GM19452 (cell line): ENCODE measurements around the gene FOXO3.
"Not testable (repeated sequence)": the region's sequence is repeated elsewhere in the genome, so short reads cannot be mapped to it uniquely, and the experiment has no call there.

ENCODE experiments used
- ATAC-seq: cut with Tn5 transposase; IDR thresholded peaks from one replicate; pipeline ENCODE4 v1.9.1; 2021; ENCODE audit not compliant: unreplicated experiment

The FOXO3 gene

DNA sequence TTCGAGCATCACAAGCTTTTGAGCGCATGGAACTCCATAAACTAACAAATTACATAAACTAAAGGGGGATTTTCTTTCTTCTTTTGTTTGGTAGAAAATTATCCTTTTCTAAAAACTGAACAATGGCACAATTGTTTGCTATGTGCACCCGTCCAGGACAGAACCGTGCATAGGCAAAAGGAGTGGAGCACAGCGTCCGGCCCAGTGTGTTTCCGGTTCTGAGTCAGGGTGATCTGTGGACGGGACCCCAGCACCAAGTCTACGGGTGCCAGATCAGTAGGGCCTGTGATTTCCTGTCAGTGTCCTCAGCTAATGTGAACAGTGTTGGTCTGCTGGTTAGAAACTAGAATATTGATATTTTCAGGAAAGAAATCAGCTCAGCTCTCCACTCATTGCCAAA is 119.6 kb downstream of the FOXO3 start:
- ATAC-seq, result not testable (repeated sequence)

DNA sequence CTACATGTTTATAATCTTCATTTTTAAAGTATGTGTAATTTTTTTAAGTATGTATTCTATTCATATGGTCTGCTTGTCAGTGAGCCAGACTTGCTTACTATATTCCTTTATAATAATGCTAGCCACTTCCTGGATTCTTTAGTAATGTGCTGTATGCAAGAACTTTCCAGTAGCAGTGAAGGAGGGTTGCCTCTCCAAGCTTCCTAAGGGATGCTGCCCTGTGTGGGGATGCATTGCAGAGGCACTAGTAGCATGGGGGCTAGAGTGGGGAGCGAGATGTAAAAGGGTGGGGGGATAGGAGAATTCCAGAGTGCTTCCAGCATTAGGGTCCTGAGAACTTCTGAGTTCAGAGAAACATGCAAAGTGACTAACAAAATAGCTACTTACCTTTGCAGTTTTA is 121.0 kb downstream of the FOXO3 start:
- ATAC-seq, result not testable (repeated sequence)

- not testable (repeated sequence) for ATAC-seq
Measured at GRCh38 chr6:108682383-108683119, 121.8 kb downstream of the FOXO3 start.

- ATAC-seq, result not testable (repeated sequence)
Measured at GRCh38 chr6:108683976-108684375, 123.3 kb downstream of the FOXO3 start.

DNA sequence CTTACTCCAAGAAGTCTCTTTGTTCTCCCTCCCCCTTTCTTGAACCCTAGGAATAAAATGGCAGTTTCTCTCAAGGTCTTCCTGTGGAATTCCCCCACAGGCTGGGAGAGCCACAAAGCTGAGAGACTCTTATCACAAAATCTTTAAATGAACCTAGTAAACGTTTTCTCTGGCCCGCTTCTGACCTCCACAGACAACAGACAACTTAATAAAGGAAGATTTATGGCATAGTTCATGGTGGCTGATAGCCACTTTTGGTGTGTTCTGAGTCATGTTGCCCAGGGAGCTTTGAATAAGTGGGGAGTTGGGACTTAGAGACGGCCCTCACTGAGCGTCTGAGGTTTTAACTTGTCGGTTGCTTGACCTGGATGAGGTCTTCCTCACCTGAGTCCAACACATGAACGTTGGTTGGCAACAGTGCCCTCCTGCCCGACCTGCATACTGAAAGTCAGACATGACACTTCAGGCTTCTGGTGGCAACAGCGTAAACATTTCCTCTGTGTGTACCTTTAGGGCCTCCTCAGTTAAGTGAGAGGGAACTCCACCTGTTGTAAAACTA is 124.1 kb downstream of the FOXO3 start:
- no peak for ATAC-seq

- ATAC-seq, result no peak
Measured at GRCh38 chr6:108685970-108686369, 125.3 kb downstream of the FOXO3 start.

- no peak for ATAC-seq
Measured at GRCh38 chr6:108686896-108687295, 126.2 kb downstream of the FOXO3 start.

GRCh38 chr6:108687921-108688320 is 127.2 kb downstream of the FOXO3 start:
- no peak for ATAC-seq

GRCh38 chr6:108689272-108690161 is 128.8 kb downstream of the FOXO3 start:
- no peak for ATAC-seq

- ATAC-seq, result no peak
Measured at GRCh38 chr6:108690326-108691049, 129.8 kb downstream of the FOXO3 start.

DNA sequence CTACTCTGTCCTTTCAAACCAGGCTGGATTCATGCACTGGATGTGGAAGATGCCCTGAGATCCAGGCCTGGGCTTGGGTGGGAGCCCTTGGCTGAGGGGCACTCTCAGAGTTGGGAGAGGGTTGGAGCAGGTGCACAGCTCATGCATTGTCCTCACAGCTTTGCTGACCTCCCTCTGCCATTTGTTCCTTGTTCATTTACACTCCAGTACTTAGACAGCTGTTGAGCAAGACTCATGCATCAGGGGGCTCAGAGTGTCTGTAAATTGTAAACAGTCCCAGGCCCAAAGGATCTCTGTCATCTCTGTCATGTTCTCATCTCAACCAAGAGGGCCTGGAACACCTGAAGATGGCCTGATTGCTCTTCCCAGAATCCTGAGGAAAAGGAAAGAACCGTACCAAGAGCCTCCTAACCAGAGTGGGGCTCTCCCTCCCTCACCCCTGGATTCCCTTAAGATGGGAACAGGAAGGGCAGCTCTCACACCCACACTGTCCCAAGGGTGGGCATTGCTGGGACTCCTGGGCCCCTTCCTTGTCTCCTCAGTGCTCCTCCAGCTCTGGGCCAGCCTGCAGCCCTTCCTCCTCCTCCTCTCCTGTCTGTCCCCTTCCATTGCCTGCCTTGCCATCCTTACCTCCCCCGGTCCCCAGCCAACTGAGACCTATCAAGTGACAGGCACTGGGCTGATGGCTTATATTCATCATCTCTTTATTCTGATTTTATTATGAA is 132.9 kb downstream of the FOXO3 start:
- ATAC-seq, result no peak

- ATAC-seq, result no peak
Measured at GRCh38 chr6:108694816-108695215, 134.1 kb downstream of the FOXO3 start.

DNA sequence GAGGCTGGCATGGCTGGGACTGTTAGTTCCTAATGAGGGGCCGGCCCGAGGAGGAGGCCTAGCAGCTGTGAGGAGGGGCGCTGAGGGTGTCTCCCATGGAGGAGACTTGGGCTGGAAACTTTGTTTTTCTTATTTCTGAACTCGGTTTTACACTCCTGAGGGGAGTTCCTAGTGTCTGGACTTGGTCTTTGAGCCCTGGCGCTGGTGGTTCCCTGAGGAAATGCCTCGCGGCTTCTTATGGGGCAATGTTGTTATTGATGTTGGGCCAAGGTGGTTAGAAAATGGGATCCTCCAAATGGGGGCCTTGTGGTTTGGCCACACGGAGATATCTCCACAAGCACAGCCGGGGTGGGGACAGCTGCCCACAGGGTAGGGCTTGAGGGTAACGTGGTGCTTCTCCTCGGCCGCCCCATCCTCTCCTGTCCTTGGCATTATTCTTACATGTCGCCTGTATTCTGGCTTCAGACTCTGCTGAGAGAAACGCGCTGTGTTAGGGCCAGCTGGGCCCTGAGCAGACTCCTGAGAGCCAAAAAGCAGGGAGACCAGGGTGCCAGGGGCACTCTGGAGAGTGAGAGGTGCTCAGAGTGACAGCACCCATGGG is 136.9 kb downstream of the FOXO3 start:
- ATAC-seq, result no peak

DNA sequence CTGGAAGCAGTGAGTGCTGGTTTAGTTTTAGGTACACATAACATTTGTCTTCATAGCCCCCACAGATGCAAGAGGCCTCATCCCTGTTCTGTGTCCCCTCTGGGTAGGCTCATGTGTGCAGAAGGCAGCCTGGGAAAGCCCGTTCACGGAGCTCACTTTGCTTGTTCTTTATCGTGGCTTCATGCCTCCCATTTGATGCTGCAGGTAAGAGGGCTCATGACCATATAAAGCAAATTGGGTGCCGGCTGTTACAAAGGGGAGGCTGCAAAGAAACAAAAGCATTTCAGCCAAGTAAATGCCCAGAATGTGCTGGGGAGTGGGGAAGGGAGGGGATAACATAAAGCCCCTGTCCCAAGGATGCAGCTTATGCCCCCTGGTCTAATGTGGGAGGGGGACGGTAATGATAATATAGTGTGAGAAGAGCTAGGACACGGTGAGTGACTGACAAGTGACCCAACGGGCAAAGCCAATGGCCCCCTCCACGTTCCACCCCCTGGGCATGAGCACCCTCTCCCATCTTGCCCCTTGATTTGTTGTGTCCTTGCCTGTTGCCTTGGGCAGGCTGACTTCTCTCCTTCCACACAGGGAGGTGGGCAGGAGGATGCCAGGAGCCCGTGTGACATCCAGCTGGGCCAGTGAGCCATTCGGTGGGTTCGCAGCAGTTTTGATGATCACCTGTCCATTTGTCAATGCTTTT is 138.0 kb downstream of the FOXO3 start:
- ATAC-seq, result no peak

- no peak for ATAC-seq
Measured at GRCh38 chr6:108699290-108700041, 138.7 kb downstream of the FOXO3 start.

DNA sequence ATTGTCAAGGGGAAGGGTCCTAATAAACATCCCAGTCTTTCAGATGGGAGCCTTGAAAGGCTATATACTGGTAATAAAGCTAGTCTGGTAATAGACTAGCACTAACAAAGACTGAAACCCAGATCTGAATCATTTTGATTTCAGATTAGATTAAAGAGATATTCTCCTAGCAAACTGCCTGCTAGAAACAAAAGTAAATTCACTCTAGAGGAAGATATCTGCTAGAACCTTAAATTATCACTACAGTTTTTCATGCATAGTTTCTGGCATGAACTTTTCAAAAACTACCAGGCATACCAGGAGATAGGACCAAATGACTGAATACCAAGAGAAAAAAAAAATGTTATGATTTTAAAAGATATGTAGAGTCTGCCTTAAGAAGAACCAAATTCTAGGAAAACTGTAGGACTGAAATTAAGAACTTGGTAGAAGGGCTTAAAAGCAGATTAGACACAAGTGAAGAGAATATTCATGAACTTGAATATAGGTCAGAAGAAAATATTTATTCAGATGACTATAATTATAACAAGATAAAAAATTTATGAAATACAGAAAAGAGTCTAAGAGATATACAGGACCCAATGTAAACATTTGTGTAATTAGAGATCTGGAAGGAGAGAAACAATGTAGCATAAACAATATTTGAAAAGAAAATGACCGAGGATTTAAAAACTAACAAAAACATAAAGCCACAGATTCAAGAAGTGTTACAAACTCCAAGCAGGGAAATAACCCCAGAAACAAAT is 141.6 kb downstream of the FOXO3 start:
- no peak for ATAC-seq

GRCh38 chr6:108706649-108707048 is 145.9 kb downstream of the FOXO3 start:
- ATAC-seq, result no peak

GRCh38 chr6:108707328-108707976 is 146.7 kb downstream of the FOXO3 start:
- ATAC-seq, result no peak
